HepG2 (cell line): ENCODE measurements around the gene IL1R1. TPM values are rescaled to one million over a fixed set of nuclear protein-coding genes. Genes with fewer than 3 reads are reported as not detected.

ENCODE experiments used
- CBX1 ChIP-seq: IDR thresholded peaks from one replicate; pipeline ENCODE4 v1.6.1; 2016; ENCODE audit warnings: antibody characterized with exemption, low read depth
- CHD2 ChIP-seq: IDR thresholded peaks from 2 replicates; pipeline ENCODE4 v1.6.1; 2011; ENCODE audit warnings: low read depth, low read length, improper control_type of control experiment
- FOXK1 ChIP-seq: sonication (generic); formaldehyde crosslinking; IDR thresholded peaks from 2 replicates; pipeline ENCODE4 v1.4.0; 2020; ENCODE audit warnings: low read depth, missing genetic modification reagents, borderline replicate concordance
- IKZF1 ChIP-seq: fragments of 450-650 bp; IDR thresholded peaks from 2 replicates; pipeline ENCODE4 v1.7.1; 2016
- MED1 ChIP-seq: sonication (generic); formaldehyde crosslinking; IDR thresholded peaks from 2 replicates; pipeline ENCODE4 v1.4.0; 2020; ENCODE audit warnings: missing genetic modification reagents
- MLLT10 ChIP-seq: sonication (generic); formaldehyde crosslinking; IDR thresholded peaks from 2 replicates; pipeline ENCODE4 v1.4.0; 2020; ENCODE audit warnings: missing genetic modification reagents
- NFE2 ChIP-seq: sonication (generic); formaldehyde crosslinking; IDR thresholded peaks from 2 replicates; pipeline ENCODE4 v1.4.0; 2020; ENCODE audit warnings: missing genetic modification reagents
- PHF5A ChIP-seq: IDR thresholded peaks from one replicate; pipeline ENCODE4 v1.6.1; 2018; ENCODE audit warnings: low read depth, missing genetic modification reagents; ENCODE audit not compliant: unreplicated experiment
- SALL1 ChIP-seq: sonication (generic); formaldehyde crosslinking; IDR thresholded peaks from 2 replicates; pipeline ENCODE4 v1.8.0; 2022; ENCODE audit warnings: mild to moderate bottlenecking, missing genetic modification reagents
- SSRP1 ChIP-seq: IDR thresholded peaks from 2 replicates; pipeline ENCODE4 v1.6.1; 2016; ENCODE audit warnings: control low read depth
- TCF7L2 ChIP-seq: IDR thresholded peaks from 2 replicates; pipeline ENCODE4 v1.6.1; 2011; ENCODE audit warnings: mild to moderate bottlenecking, low read depth, low read length, moderate library complexity
- TEAD3 ChIP-seq: optimal IDR thresholded peaks from 2 replicates; pipeline ENCODE3; 2016; ENCODE audit warnings: borderline replicate concordance
- ZNF121 ChIP-seq: sonication (generic); formaldehyde crosslinking; IDR thresholded peaks from 2 replicates; pipeline ENCODE4 v1.5.0; 2020; ENCODE audit warnings: mild to moderate bottlenecking, missing genetic modification reagents
- ZNF331 ChIP-seq: sonication (generic); formaldehyde crosslinking; IDR thresholded peaks from 2 replicates; pipeline ENCODE4 v1.4.0; 2020; ENCODE audit warnings: missing genetic modification reagents
- ZNF431 ChIP-seq: sonication (generic); formaldehyde crosslinking; IDR thresholded peaks from 2 replicates; pipeline ENCODE4 v1.9.0; 2022; ENCODE audit warnings: missing genetic modification reagents, low read depth, mild to moderate bottlenecking, borderline replicate concordance
- ZNF441 ChIP-seq: sonication (generic); formaldehyde crosslinking; IDR thresholded peaks from 2 replicates; pipeline ENCODE4 v1.7.0; 2021; ENCODE audit warnings: missing genetic modification reagents, borderline replicate concordance
- ZNF569 ChIP-seq: sonication (generic); formaldehyde crosslinking; IDR thresholded peaks from 2 replicates; pipeline ENCODE4 v1.5.0; 2020; ENCODE audit warnings: mild to moderate bottlenecking, missing genetic modification reagents, moderate library complexity, borderline replicate concordance
- polyA plus RNA-seq, 8 experiments: library from polyadenylated mRNA; depleted of rRNA in 3 of 8; stranded (reverse) in 7 of 8; unstranded in 1 of 8; fragments of >200 nt; fragmentation: Illumina TruSeq in 4 of 8; extraction: Trizol in 4 of 8; gene quantifications; 2 replicates each; pipeline versions ENCODE4 v1.2.1 to v1.2.3, GENCODE V29; 2011 to 2016; ENCODE audit warnings: low read depth in 4 of 8, missing spikeins in 1 of 8, mixed read lengths in 1 of 8; ENCODE audit not compliant: insufficient read depth in 1 of 8
- total RNA-seq, 5 experiments: library from RNA; depleted of rRNA; stranded (reverse); fragments of >200 nt; fragmentation: Illumina TruSeq; extraction: Trizol; gene quantifications; 2 replicates each; pipeline ENCODE4 v1.2.3, GENCODE V29; 2016; ENCODE audit warnings: low read depth in 1 of 5
- TF ChIP-seq, protein P1 (sequence below): IDR thresholded peaks from 2 replicates; pipeline ENCODE4 v1.6.1; 2016; ENCODE audit warnings: missing compliant biosample characterization, missing genetic modification reagents, borderline replicate concordance
- TF ChIP-seq, protein P2 (sequence below): IDR thresholded peaks from 2 replicates; pipeline ENCODE4 v1.4.0; 2020; ENCODE audit warnings: mild to moderate bottlenecking, missing genetic modification reagents
- TF ChIP-seq, protein P3 (sequence below): IDR thresholded peaks from 2 replicates; pipeline ENCODE4 v1.6.1; 2016; ENCODE audit warnings: low read depth
- TF ChIP-seq, protein P4 (sequence below): sonication (generic); formaldehyde crosslinking; IDR thresholded peaks from 2 replicates; pipeline ENCODE4 v1.5.1; 2020; ENCODE audit warnings: mild to moderate bottlenecking, missing genetic modification reagents, moderate library complexity

Gene IL1R1
- total and polyA plus RNA-seq, 2 of the 13 experiments (the other 11 are each of a cell fraction or from before 2014, with no cell fraction given) = 38.0 to 93.1 TPM

DNA sequence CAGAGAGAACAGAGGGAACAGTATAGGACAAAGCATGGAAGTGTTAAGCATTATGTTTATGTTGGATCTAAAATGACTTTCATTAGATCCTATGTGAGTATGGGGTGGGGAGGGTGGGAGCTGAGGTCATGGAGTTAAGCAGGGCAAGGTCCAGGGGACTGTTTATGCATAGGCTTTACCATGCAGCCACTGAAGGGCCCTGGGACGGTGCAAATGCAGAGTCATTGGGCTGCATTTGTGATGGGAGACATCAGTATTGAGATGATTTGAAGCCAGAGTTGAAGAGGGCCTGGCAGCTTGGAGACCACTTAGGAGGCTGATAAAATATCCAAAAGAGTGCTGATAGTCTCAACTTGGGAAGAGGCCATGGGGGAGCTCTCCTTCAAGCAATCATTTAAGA is 66.9 kb downstream of the IL1R1 start (continued):
- TF ChIP-seq, protein P1, sequence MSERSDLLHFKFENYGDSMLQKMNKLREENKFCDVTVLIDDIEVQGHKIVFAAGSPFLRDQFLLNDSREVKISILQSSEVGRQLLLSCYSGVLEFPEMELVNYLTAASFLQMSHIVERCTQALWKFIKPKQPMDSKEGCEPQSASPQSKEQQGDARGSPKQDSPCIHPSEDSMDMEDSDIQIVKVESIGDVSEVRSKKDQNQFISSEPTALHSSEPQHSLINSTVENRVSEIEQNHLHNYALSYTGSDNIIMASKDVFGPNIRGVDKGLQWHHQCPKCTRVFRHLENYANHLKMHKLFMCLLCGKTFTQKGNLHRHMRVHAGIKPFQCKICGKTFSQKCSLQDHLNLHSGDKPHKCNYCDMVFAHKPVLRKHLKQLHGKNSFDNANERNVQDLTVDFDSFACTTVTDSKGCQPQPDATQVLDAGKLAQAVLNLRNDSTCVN (CRISPR knock-in tag) = no peak
- no peak for TF ChIP-seq ZNF441 (CRISPR knock-in tag)
- TF ChIP-seq ZNF431 (CRISPR knock-in tag) = no peak
- TF ChIP-seq SALL1 = 0 out of 2 replicates have a peak, but pooled peaks have one; percentile 25
- TF ChIP-seq, protein P2, sequence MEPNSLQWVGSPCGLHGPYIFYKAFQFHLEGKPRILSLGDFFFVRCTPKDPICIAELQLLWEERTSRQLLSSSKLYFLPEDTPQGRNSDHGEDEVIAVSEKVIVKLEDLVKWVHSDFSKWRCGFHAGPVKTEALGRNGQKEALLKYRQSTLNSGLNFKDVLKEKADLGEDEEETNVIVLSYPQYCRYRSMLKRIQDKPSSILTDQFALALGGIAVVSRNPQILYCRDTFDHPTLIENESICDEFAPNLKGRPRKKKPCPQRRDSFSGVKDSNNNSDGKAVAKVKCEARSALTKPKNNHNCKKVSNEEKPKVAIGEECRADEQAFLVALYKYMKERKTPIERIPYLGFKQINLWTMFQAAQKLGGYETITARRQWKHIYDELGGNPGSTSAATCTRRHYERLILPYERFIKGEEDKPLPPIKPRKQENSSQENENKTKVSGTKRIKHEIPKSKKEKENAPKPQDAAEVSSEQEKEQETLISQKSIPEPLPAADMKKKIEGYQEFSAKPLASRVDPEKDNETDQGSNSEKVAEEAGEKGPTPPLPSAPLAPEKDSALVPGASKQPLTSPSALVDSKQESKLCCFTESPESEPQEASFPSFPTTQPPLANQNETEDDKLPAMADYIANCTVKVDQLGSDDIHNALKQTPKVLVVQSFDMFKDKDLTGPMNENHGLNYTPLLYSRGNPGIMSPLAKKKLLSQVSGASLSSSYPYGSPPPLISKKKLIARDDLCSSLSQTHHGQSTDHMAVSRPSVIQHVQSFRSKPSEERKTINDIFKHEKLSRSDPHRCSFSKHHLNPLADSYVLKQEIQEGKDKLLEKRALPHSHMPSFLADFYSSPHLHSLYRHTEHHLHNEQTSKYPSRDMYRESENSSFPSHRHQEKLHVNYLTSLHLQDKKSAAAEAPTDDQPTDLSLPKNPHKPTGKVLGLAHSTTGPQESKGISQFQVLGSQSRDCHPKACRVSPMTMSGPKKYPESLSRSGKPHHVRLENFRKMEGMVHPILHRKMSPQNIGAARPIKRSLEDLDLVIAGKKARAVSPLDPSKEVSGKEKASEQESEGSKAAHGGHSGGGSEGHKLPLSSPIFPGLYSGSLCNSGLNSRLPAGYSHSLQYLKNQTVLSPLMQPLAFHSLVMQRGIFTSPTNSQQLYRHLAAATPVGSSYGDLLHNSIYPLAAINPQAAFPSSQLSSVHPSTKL (CRISPR knock-in tag) = no peak; the same call in 1 of the 2 replicates
- TF ChIP-seq, protein P3, sequence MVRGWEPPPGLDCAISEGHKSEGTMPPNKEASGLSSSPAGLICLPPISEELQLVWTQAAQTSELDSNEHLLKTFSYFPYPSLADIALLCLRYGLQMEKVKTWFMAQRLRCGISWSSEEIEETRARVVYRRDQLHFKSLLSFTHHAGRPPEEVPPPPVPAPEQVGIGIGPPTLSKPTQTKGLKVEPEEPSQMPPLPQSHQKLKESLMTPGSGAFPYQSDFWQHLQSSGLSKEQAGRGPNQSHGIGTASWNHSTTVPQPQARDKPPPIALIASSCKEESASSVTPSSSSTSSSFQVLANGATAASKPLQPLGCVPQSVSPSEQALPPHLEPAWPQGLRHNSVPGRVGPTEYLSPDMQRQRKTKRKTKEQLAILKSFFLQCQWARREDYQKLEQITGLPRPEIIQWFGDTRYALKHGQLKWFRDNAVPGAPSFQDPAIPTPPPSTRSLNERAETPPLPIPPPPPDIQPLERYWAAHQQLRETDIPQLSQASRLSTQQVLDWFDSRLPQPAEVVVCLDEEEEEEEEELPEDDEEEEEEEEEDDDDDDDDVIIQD (CRISPR knock-in tag) = 0 out of 2 replicates have a peak, but pooled peaks have one; percentile 37
- TF ChIP-seq NFE2 (CRISPR knock-in tag) = 0 out of 2 replicates have a peak, but pooled peaks have one; percentile 45
- no peak for TF ChIP-seq IKZF1
- TF ChIP-seq MLLT10 (CRISPR knock-in tag) = no peak
- no peak for TF ChIP-seq PHF5A (CRISPR knock-in tag)
- peak; percentile 26 for TF ChIP-seq TEAD3 (CRISPR knock-in tag)
- TF ChIP-seq ZNF331 (CRISPR knock-in tag) = no peak
- no peak for TF ChIP-seq TCF7L2
- TF ChIP-seq ZNF121 = no peak
- no peak for TF ChIP-seq MED1 (CRISPR knock-in tag)
- TF ChIP-seq FOXK1 (CRISPR knock-in tag) = 0 out of 2 replicates have a peak, but pooled peaks have one; percentile 33
- no peak for TF ChIP-seq SSRP1
- no peak for TF ChIP-seq CHD2
- TF ChIP-seq, protein P4, sequence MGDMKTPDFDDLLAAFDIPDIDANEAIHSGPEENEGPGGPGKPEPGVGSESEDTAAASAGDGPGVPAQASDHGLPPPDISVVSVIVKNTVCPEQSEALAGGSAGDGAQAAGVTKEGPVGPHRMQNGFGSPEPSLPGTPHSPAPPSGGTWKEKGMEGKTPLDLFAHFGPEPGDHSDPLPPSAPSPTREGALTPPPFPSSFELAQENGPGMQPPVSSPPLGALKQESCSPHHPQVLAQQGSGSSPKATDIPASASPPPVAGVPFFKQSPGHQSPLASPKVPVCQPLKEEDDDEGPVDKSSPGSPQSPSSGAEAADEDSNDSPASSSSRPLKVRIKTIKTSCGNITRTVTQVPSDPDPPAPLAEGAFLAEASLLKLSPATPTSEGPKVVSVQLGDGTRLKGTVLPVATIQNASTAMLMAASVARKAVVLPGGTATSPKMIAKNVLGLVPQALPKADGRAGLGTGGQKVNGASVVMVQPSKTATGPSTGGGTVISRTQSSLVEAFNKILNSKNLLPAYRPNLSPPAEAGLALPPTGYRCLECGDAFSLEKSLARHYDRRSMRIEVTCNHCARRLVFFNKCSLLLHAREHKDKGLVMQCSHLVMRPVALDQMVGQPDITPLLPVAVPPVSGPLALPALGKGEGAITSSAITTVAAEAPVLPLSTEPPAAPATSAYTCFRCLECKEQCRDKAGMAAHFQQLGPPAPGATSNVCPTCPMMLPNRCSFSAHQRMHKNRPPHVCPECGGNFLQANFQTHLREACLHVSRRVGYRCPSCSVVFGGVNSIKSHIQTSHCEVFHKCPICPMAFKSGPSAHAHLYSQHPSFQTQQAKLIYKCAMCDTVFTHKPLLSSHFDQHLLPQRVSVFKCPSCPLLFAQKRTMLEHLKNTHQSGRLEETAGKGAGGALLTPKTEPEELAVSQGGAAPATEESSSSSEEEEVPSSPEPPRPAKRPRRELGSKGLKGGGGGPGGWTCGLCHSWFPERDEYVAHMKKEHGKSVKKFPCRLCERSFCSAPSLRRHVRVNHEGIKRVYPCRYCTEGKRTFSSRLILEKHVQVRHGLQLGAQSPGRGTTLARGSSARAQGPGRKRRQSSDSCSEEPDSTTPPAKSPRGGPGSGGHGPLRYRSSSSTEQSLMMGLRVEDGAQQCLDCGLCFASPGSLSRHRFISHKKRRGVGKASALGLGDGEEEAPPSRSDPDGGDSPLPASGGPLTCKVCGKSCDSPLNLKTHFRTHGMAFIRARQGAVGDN (CRISPR knock-in tag) = no peak
- TF ChIP-seq ZNF569 = no peak
- no peak for TF ChIP-seq CBX1
